Loucy (cell line): ENCODE measurements around the gene DOCK6.
A peak's percentile ranks its signal among the peaks of the same experiment; 100 is the strongest.

Experiments used
- H2AFZ ChIP-seq: fragments of 200-600 bp; sonication (generic); 2 replicates; pipeline ENCODE4 v1.6.0; 2016; ENCODE audit warnings: antibody characterized with exemption, mild to moderate bottlenecking, low read length, moderate library complexity
- H3F3A ChIP-seq: fragments of 200-600 bp; 2 replicates; pipeline ENCODE4 v1.6.0; 2016; ENCODE audit warnings: antibody characterized with exemption, low read depth, mild to moderate bottlenecking
- H3K27me3 ChIP-seq: fragments of 200-600 bp; sonication (generic); 2 replicates; pipeline ENCODE4 v1.6.1; 2014; ENCODE audit warnings: low read length, mild to moderate bottlenecking; ENCODE audit not compliant: insufficient read depth, poor library complexity, severe bottlenecking
- H3K36me3 ChIP-seq: fragments of 200-600 bp; sonication (generic); 2 replicates; pipeline ENCODE4 v1.6.1; 2016; ENCODE audit warnings: low read length; ENCODE audit not compliant: insufficient read depth
- H3K4me1 ChIP-seq: fragments of 200-600 bp; sonication (generic); 2 replicates; pipeline ENCODE4 v1.5.1; 2014; ENCODE audit warnings: low read length, mild to moderate bottlenecking; ENCODE audit not compliant: insufficient read depth, poor library complexity, severe bottlenecking
- H3K4me2 ChIP-seq: fragments of 200-600 bp; sonication (generic); 2 replicates; pipeline ENCODE4 v1.6.0; 2014; ENCODE audit warnings: antibody characterized with exemption, low read length, low read depth, mild to moderate bottlenecking; ENCODE audit not compliant: poor library complexity, severe bottlenecking
- H3K4me3 ChIP-seq: fragments of 200-600 bp; sonication (generic); 2 replicates; pipeline ENCODE4 v1.5.1; 2014; ENCODE audit warnings: low read length, mild to moderate bottlenecking, mixed read lengths; ENCODE audit not compliant: poor library complexity, severe bottlenecking
- H3K79me2 ChIP-seq: fragments of 200-600 bp; sonication (generic); 2 replicates; pipeline ENCODE4 v1.6.1; 2014; ENCODE audit warnings: low read length; ENCODE audit not compliant: insufficient read depth
- H3K9ac ChIP-seq: fragments of 200-600 bp; sonication (generic); 2 replicates; pipeline ENCODE4 v1.6.0; 2014; ENCODE audit warnings: mild to moderate bottlenecking, low read depth, low read length, moderate library complexity; ENCODE audit not compliant: poor library complexity, severe bottlenecking
- H3K9me2 ChIP-seq: fragments of 200-600 bp; sonication (generic); replicated peaks from 2 replicates; pipeline ENCODE4 v1.6.1; 2016; ENCODE audit warnings: low read depth, low read length, mixed read lengths
- H3K9me3 ChIP-seq: fragments of 200-600 bp; sonication (generic); 2 replicates; pipeline ENCODE4 v1.6.1; 2014; ENCODE audit warnings: mild to moderate bottlenecking, antibody characterized with exemption, low read length, low read depth; ENCODE audit not compliant: insufficient read depth
- H4K20me1 ChIP-seq: fragments of 200-600 bp; sonication (generic); 2 replicates; pipeline ENCODE4 v1.6.0; 2014; ENCODE audit warnings: antibody characterized with exemption, low read length, mild to moderate bottlenecking; ENCODE audit not compliant: insufficient read depth, poor library complexity, severe bottlenecking
- CTCF ChIP-seq: fragments of 200-600 bp; sonication (generic); conservative IDR thresholded peaks from 2 replicates; pipeline ENCODE4 v1.5.1; 2014; ENCODE audit warnings: mild to moderate bottlenecking, antibody characterized with exemption, low read length
- EZH2phosphoT487 ChIP-seq: fragments of 200-600 bp; IDR thresholded peaks from 2 replicates; pipeline ENCODE4 v1.6.1; 2018; ENCODE audit warnings: antibody characterized with exemption, mild to moderate bottlenecking, moderate library complexity, borderline replicate concordance

Gene DOCK6

GRCh38 chr19:11257846-11258380, 4.4 kb downstream of the DOCK6 start:
- H3K9ac ChIP-seq: no peak overlapping the region
- H2AFZ ChIP-seq: no peak overlapping the region
- H3K9me2 ChIP-seq: no peaks in the 10 kb centered on the region
- H3K36me3 ChIP-seq: no peaks in the 10 kb centered on the region
- TF ChIP-seq EZH2phosphoT487 (no peak), CTCF (no peak)
- no peaks in the 10 kb centered on the region for H4K20me1 ChIP-seq
- no peaks in the 10 kb centered on the region for H3K79me2 ChIP-seq
- no peak overlapping the region for H3K4me2 ChIP-seq
- H3K4me3 ChIP-seq: no peak overlapping the region
- no peaks in the 10 kb centered on the region for H3K4me1 ChIP-seq
- no peaks in the 10 kb centered on the region for H3K27me3 ChIP-seq
- H3K9me3 ChIP-seq: no peaks in the 10 kb centered on the region
- no peaks in the 10 kb centered on the region for H3F3A ChIP-seq

- no peaks in the 10 kb centered on the region for H3K9me3 ChIP-seq
- H4K20me1 ChIP-seq: no peaks in the 10 kb centered on the region
- no peaks in the 10 kb centered on the region for H3K36me3 ChIP-seq
- H3K79me2 ChIP-seq: no peaks in the 10 kb centered on the region
- H3K9me2 ChIP-seq: no peaks in the 10 kb centered on the region
- no peak overlapping the region for H3K4me2 ChIP-seq
- H3K27me3 ChIP-seq: no peaks in the 10 kb centered on the region
- no peaks in the 10 kb centered on the region for H3K4me1 ChIP-seq
- H3K4me3 ChIP-seq: no peak overlapping the region
- no peak overlapping the region for H3K9ac ChIP-seq
- no peak overlapping the region for H2AFZ ChIP-seq
- TF ChIP-seq CTCF: no peak
- no peak for TF ChIP-seq EZH2phosphoT487
- H3F3A ChIP-seq: no peaks in the 10 kb centered on the region
Observed at GRCh38 chr19:11256189-11256588, 6.1 kb downstream of the DOCK6 start.

GRCh38 chr19:11254666-11255065, 7.7 kb downstream of the DOCK6 start:
- Histone ChIP-seq H4K20me1 (no peaks in the 10 kb centered on the region), H3K4me2 (no peak overlapping the region), H3K9me3 (no peaks in the 10 kb centered on the region), H3K9ac (no peak overlapping the region), H3K4me3 (no peak overlapping the region), H3K79me2 (no peaks in the 10 kb centered on the region), H3F3A (no peaks in the 10 kb centered on the region), H3K27me3 (no peaks in the 10 kb centered on the region), H3K4me1 (no peaks in the 10 kb centered on the region), H3K9me2 (no peaks in the 10 kb centered on the region), H2AFZ (no peak overlapping the region), H3K36me3 (no peaks in the 10 kb centered on the region)
- TF ChIP-seq EZH2phosphoT487: no peak
- peak; percentile 45 for TF ChIP-seq CTCF
